Dendritic cell treated with granulocyte-macrophage colony-stimulating factor and Interleukin-4, amounts not matched to agents 40 ng/mL and 50 ng/mL, for 4 days (primary cell): ENCODE results near the gene LTBP3.
"Not testable (repeated sequence)": the region's sequence is repeated elsewhere in the genome, so short reads cannot be mapped to it uniquely, and the experiment has no call there.

Source experiments
- H3K27ac Mint-ChIP-seq: one replicate; pipeline ENCODE4 v1.8.0; 2022; ENCODE audit warnings: mild to moderate bottlenecking, mixed read lengths
- H3K27me3 Mint-ChIP-seq: one replicate; pipeline ENCODE4 v1.8.0; 2022; ENCODE audit warnings: mild to moderate bottlenecking, mixed read lengths
- H3K36me3 Mint-ChIP-seq: one replicate; pipeline ENCODE4 v1.8.0; 2022; ENCODE audit warnings: low read depth, mixed read lengths
- H3K4me1 Mint-ChIP-seq: one replicate; pipeline ENCODE4 v1.8.0; 2022; ENCODE audit warnings: low read depth, mixed read lengths
- H3K4me3 Mint-ChIP-seq: one replicate; pipeline ENCODE4 v1.8.0; 2022; ENCODE audit warnings: mild to moderate bottlenecking, moderate library complexity, mixed read lengths
- H3K9me3 Mint-ChIP-seq: one replicate; pipeline ENCODE4 v1.8.0; 2022; ENCODE audit warnings: mixed read lengths
- intact Hi-C: fragments of 100-400 bp; cut with micrococcal nuclease; formaldehyde crosslinking; loops from one replicate; pipeline ENCODE4 v1.15.0; 2022

Gene LTBP3

DNA sequence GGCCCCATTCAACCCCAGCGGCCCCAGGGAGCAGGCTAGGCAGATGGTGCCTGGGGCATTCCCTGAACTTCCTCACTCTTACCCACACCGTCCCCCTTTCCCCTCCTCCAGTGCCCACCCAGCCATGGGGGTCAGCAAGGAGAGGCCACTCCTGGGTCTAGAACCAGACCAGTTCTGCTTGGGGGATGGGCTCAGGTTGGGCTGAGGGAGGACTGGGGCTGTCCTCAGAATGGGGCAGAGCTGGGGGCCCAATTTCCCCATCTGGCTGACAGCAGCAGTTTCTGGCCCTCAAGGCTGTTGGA, 20.9 kb downstream of the LTBP3 start:
- intact Hi-C loops, result no loop called here
- H3K27me3 Mint-ChIP-seq, result no peaks in the 10 kb centered on the region
- H3K27ac Mint-ChIP-seq, result no peak overlapping the region
- no peak overlapping the region for H3K4me3 Mint-ChIP-seq
- peaks cover 72% of the 10 kb centered on the region for H3K36me3 Mint-ChIP-seq
- H3K4me1 Mint-ChIP-seq, result peaks cover 37% of the 10 kb centered on the region
- H3K9me3 Mint-ChIP-seq, result no peaks in the 10 kb centered on the region

DNA sequence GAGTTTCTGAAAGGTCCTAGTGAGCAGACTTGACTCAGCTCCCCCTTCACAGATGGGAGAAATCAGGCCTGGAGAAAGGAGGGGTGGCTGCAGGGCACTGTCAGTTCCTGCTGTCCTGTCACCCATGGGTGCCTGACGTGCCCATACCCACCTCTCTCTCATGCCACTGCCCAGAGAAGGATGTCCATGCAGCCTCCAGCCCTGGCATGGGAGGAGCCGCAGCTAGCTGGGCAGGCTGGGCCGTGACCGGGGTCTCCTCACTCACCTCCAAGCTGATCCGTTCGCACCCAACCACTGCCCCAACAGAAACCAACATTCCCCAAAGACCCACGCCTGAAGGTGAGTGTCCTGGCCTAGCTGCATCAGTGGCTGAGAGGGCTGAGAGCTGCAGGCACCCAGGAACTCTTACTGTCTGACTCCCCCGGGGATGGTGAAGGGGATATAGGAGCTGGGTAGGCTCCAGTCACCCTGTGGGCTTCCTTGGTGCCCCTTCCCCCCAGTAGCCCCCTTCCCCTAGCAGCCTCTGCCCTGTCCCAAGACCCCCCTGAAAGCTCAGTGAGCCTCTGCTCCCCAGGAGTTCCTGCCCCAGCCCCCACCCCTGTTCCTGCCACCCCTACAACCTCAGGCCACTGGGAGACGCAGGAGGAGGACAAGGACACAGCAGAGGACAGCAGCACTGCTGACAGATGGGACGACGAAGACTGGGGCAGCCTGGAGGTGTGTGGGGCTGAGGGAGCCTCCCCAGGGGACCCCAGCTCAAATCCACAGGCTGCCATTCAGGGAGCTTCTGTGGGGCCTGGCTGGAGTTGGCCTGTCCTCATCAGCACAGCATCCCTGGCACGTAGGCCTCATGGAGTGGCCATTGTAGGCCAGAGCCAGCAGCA, 21.5 kb downstream of the LTBP3 start:
- Mint-ChIP-seq H3K27me3 (no peaks in the 10 kb centered on the region), H3K36me3 (peaks cover 78% of the 10 kb centered on the region), H3K9me3 (no peaks in the 10 kb centered on the region), H3K4me3 (no peak overlapping the region), H3K27ac (no peak overlapping the region), H3K4me1 (peaks cover 31% of the 10 kb centered on the region)
- intact Hi-C loops, result no loop called here

DNA sequence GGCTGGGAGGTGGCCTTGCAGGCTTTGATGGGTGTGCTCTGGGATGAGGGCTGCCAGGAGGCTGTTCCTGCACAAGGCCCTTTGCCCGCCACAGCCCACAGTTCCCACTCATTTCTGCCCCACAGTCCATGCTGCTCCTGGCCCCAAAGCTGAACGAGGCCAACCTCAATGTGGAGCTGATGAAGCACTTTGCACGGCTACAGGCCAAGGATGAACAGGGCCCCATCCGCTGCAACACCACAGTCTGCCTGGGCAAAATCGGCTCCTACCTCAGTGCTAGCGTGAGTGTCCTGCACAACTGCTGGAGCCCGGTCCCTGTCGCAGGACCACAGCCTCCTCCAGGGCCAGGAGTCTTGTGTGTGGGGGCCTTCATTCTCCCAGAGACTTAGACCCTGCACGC, 23.1 kb downstream of the LTBP3 start:
- Mint-ChIP-seq H3K4me3 (no peak overlapping the region), H3K4me1 (peaks cover 24% of the 10 kb centered on the region), H3K27ac (no peak overlapping the region), H3K36me3 (peaks cover 93% of the 10 kb centered on the region), H3K27me3 (no peaks in the 10 kb centered on the region), H3K9me3 (no peaks in the 10 kb centered on the region)
- intact Hi-C loops, result no loop called here

DNA sequence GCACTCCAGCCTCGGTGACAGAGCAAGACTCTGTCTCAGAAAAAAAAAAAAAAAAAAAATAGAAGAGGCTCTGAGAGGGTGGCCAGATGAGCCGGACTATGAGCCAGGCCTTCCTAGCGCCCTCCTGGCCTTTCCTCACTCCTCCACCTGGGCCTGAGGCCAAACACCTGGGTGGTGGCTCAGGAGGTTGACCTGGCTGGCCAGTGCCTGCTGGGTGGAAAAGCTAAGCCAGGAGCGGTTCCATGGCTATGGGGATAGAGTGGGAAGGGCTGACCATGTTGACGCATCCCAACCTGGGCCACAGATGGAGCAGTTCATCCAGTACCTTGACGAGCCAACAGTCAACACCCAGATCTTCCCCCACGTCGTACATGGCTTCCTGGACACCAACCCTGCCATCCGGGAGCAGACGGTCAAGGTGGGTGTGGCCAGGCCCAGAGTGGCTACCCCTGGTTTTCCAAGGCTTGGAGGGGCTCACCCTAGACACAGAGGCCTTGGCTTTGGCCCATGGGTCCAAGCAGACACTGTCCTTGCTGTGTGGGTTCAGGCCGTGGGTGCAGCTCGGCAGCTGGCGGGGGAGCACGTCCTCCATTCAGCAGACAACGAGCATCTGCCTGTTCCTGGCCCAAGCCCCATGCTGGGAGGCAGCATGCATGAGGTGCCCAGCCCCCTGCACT, 25.6 kb downstream of the LTBP3 start:
- Mint-ChIP-seq H3K4me3 (no peak overlapping the region), H3K27me3 (no peaks in the 10 kb centered on the region), H3K4me1 (peaks cover 14% of the 10 kb centered on the region), H3K36me3 (peaks cover 100% of the 10 kb centered on the region), H3K9me3 (no peaks in the 10 kb centered on the region), H3K27ac (no peak overlapping the region)
- intact Hi-C loops, result no loop called here

DNA sequence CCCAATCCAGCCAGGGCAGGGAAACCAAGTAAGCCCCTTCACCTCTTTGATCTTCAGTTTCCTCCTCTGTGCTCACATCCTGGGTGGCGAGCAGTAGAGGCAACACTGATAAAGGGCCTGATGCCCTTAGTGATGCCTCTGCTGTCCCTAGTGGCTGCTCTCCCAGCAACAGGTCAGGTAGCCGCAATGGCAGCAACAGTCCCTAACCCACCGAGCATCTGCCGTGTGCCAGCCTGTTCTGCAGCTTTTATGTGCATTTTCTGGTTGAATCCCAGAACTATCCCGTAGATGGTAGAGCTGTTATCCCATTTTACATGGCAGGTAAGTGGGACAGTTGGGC, 28.0 kb downstream of the LTBP3 start:
- Mint-ChIP-seq H3K4me3 (no peak overlapping the region), H3K27ac (no peak overlapping the region), H3K9me3 (no peaks in the 10 kb centered on the region), H3K4me1 (peaks cover 19% of the 10 kb centered on the region), H3K27me3 (no peaks in the 10 kb centered on the region), H3K36me3 (peaks cover 100% of the 10 kb centered on the region)
- intact Hi-C loops, result no loop called here

DNA sequence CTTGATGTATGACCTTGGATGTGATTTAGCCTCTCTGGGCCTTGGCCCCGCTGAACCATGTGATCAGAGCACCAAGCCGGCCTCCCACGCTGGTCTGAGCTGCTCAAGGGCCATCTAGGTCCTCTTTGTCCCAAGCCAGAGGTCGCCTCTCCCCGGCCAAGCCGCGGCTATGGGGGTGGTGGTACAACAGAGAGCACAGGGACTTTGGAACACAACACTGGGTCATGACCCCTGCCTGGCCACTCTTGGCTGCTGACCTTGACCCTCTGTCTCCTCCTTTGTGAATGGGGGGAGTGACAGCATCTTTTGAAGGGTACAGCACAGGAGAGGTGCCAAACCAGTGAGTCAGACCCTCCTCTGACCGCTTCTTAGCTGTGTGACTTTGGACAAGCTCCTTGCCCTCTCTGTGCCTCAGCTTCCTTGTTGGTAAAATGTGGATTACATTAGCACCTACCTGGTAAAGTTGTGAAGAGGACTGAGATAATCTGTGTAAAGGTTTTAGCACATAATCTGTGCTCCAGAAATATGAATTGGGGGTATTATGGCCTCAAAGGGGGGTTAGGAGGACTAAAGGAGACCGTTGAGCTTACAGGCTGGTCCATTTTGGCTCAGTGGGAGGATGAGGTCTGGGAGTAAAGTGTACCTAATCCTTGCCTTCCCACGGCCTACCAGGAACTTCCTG, 28.5 kb downstream of the LTBP3 start:
- Mint-ChIP-seq H3K27me3 (no peaks in the 10 kb centered on the region), H3K4me3 (no peak overlapping the region)

DNA sequence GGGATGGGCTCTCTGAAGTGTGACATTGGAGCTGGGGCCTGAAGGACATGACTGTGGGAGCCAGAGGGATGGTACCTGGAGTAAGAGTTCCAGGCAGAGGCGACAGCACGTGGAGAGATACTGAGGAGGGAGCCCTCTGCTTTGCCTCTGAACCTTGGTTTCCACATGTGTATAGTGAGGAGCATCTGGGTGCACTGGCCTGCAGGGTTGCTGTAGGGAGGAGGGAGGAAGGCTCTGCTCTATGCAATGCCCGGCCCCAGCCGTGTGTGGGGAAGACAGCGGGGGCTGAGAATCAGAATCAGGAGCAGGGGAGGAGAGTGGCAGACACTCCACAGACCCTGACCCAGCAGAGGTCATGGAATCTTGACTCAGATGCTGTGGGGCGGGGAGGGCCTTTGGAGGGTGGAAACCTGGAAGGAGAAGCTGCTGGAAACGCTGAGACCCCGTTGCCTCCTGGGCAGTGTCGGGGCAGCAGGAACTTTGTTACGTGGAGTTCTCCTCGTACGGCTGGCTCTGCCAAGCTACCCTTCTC, 29.3 kb downstream of the LTBP3 start:
- H3K36me3 Mint-ChIP-seq, result peaks cover 88% of the 10 kb centered on the region
- no peak overlapping the region for H3K4me3 Mint-ChIP-seq
- intact Hi-C loops, result no loop called here
- no peak overlapping the region for H3K27ac Mint-ChIP-seq
- H3K4me1 Mint-ChIP-seq, result peaks cover 28% of the 10 kb centered on the region
- H3K27me3 Mint-ChIP-seq, result no peaks in the 10 kb centered on the region
- H3K9me3 Mint-ChIP-seq, result no peaks in the 10 kb centered on the region

More for the DNA sequence above, 28.5 kb downstream of the LTBP3 start:
- H3K27ac Mint-ChIP-seq, result no peak overlapping the region
- H3K4me1 Mint-ChIP-seq, result peaks cover 20% of the 10 kb centered on the region
- H3K9me3 Mint-ChIP-seq, result no peaks in the 10 kb centered on the region
- intact Hi-C loops, result no loop called here
- peaks cover 96% of the 10 kb centered on the region for H3K36me3 Mint-ChIP-seq

DNA sequence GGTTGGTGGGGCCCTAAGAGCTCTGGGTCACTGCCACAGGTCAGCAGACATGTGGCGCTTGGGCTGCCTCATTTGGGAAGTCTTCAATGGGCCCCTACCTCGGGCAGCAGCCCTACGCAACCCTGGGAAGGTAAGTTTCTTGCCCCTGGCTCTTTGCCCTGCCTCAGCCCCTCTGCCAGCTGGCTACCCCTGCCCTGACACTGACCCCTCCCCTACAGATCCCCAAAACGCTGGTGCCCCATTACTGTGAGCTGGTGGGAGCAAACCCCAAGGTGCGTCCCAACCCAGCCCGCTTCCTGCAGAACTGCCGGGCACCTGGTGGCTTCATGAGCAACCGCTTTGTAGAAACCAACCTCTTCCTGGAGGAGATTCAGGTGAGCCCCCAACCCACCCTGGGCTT, 31.4 kb downstream of the LTBP3 start:
- peaks cover 49% of the 10 kb centered on the region for H3K4me1 Mint-ChIP-seq
- no peaks in the 10 kb centered on the region for H3K27me3 Mint-ChIP-seq
- no peaks in the 10 kb centered on the region for H3K9me3 Mint-ChIP-seq
- no peak overlapping the region for H3K27ac Mint-ChIP-seq
- H3K36me3 Mint-ChIP-seq, result peaks cover 67% of the 10 kb centered on the region
- intact Hi-C loops, result no loop called here
- no peak overlapping the region for H3K4me3 Mint-ChIP-seq

DNA sequence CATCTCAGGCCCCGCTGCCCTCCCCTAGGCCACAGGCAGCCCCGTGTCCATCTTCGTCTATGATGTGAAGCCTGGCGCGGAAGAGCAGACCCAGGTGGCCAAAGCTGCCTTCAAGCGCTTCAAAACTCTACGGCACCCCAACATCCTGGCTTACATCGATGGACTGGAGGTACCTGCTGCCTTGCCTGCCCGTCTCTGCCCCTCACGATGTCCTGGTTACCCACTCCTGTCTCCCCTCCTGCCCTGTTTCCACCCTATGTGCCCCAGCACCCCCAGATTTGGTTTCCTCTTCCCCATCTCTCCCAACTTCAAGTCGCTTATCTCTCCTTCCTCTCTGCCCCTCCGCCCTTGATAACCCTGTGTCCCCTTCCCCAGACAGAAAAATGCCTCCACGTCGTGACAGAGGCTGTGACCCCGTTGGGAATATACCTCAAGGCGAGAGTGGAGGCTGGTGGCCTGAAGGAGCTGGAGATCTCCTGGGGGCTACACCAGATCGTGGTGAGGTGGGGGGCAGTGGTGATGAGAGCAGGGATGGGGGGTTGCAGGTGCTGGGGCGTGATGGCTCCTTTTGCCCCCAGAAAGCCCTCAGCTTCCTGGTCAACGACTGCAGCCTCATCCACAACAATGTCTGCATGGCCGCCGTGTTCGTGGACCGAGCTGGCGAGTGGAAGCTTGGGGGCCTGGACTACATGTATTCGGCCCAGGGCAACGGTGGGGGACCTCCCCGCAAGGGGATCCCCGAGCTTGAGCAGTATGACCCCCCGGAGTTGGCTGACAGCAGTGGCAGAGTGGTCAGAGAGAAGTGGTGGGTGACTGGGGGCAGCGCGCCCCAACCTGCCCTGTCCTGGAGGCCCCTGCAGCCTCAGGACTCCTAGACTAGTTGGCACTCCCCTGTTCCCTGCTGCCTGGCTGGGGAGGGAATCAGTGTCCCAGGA, 32.3 kb downstream of the LTBP3 start:
- no peaks in the 10 kb centered on the region for H3K9me3 Mint-ChIP-seq
- intact Hi-C loops, result no loop called here
- H3K36me3 Mint-ChIP-seq, result peaks cover 58% of the 10 kb centered on the region
- H3K27ac Mint-ChIP-seq, result peak overlapping the region; percentile 64
- H3K4me3 Mint-ChIP-seq, result peak overlapping the region; percentile 80
- peaks cover 52% of the 10 kb centered on the region for H3K4me1 Mint-ChIP-seq
- H3K27me3 Mint-ChIP-seq, result no peaks in the 10 kb centered on the region

DNA sequence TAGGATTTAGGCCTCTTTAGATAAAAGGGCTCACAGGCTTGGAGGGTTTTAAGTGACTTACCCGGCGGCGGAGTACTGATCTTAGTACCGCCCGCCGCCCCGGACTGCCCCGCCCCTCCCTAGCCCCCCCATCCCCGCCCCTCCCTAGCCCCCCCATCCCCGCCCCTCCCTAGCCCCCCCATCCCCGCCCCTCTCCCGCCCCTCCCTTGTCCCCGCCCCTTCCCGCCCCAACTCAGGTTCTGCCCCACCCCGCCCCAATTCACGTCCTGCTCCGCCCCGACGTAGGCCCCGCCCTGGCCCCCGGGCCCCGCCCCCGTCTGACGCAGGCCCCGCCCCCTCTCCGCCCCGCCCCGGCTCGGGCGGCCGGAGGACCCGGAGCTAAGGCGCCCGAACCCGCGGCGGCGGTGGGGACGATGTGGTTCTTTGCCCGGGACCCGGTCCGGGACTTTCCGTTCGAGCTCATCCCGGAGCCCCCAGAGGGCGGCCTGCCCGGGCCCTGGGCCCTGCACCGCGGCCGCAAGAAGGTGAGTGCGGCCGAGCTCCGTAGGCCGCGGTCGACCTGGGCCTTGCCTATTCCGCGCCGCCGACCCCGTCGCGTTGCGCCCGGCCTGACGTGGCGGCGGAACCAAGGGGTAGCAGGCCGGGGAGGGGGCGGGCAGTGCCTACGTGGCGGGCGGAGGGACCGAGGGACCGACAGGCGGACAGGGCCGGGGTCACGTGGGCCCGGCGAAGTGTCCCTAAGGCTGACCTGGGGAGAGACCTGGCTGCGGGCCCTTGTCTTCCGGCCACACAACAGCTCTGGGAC, 33.2 kb downstream of the LTBP3 start, which contains the start of gene SCYL1:
Gene SCYL1, plus strand, starts transcription at position 343 of the 805 bp plus-strand sequence. Its CDS starts 71 bp downstream, at position 414.
- intact Hi-C loops, result no loop called here
- Mint-ChIP-seq H3K4me3 (peak within 1 kb of the TSS; percentile 80), H3K4me1 (peaks cover 52% of the 10 kb centered on the region), H3K36me3 (peaks cover 49% of the 10 kb centered on the region), H3K27me3 (no peaks in the 10 kb centered on the region), H3K27ac (peak within 1 kb of the TSS; percentile 64), H3K9me3 (no peaks in the 10 kb centered on the region)

DNA sequence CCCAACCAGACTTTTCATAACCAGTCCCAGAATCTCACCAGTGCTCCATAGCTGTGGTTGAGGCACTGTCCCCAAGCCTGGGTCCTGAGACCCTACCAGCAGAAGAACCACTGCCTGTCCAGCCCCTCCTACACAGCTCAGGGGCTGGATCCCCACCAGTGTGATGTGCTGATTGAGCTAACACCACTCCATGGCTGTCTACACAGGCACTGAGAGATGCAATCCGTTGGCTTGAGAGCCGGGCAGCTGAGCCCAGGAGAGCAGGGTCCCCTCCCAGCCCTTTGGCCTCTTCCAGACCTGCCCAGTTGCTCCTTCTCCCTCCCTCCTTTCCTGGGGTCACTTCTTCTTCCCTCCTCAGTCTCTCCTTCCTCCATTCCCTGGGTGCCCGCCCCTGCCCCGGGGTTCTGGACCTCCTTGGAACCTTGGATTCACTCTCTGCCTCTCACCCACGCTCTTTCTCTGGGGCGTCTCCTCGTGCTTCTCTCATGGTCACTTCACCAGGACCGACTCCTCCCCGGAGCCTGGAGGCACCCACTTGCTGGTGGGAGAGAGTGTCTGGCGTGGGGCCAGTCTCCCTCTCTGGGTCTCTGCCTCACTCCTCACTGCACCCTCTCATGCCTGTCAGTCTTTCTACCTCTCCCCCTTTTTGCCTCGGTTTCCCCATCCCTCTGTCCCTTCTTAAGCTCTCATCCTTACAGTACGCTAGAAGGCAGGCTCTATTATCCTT, 34.0 kb downstream of the LTBP3 start:
- no peaks in the 10 kb centered on the region for H3K27me3 Mint-ChIP-seq
- H3K36me3 Mint-ChIP-seq, result peaks cover 41% of the 10 kb centered on the region
- no peaks in the 10 kb centered on the region for H3K9me3 Mint-ChIP-seq
- peaks cover 52% of the 10 kb centered on the region for H3K4me1 Mint-ChIP-seq
- H3K27ac Mint-ChIP-seq, result peak overlapping the region; percentile 64
- peak overlapping the region; percentile 37 for H3K4me3 Mint-ChIP-seq
- intact Hi-C loops, result no loop called here

DNA sequence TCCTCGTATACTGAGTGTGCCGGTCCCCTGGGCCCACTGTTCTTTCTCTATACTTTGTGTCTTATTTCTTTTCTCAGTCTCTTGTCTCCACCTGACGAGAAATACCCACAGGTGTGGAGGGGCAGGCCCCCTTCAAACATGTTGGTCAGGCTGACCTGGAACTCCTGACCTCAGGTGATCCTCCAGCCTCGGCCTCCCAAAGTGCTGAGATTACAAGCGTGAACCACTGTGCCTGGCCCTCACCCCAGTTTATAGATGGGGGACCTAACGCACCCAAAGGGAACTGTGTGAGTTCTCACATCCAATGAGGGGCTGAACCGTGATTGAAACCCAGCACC, 34.6 kb downstream of the LTBP3 start:
- Mint-ChIP-seq H3K36me3 (peaks cover 35% of the 10 kb centered on the region), H3K4me1 (peaks cover 52% of the 10 kb centered on the region), H3K27ac (peak overlapping the region; percentile 64), H3K4me3 (peak overlapping the region; percentile 42)
- H3K9me3 Mint-ChIP-seq, H3K27me3 Mint-ChIP-seq, intact Hi-C loops: not testable (repeated sequence)
